Neuronal stem cell (in vitro differentiated cells): ENCODE measurements around the gene STK40.

Experiments
- DNase-seq: peaks from one replicate; pipeline ENCODE4 v3.0.0-alpha.2; 2013; ENCODE audit warnings: low spot score
- H2AFZ ChIP-seq: one replicate; pipeline ENCODE4 v1.6.1; 2013; ENCODE audit warnings: mild to moderate bottlenecking, low read length, inconsistent platforms
- H2AK5ac ChIP-seq: 2 replicates; pipeline ENCODE4 v1.6.1; 2013; ENCODE audit warnings: low read depth, mild to moderate bottlenecking, inconsistent platforms, low read length, moderate library complexity, mixed read lengths
- H2BK120ac ChIP-seq: 2 replicates; pipeline ENCODE4 v1.6.1; 2013; ENCODE audit warnings: low read depth, mild to moderate bottlenecking, inconsistent platforms, low read length, moderate library complexity, mixed read lengths
- H2BK12ac ChIP-seq: one replicate; pipeline ENCODE4 v1.6.1; 2013; ENCODE audit warnings: low read length, inconsistent platforms
- H2BK15ac ChIP-seq: 2 replicates; pipeline ENCODE4 v1.6.1; 2013; ENCODE audit warnings: mild to moderate bottlenecking, low read length, inconsistent platforms, mixed read lengths
- H2BK5ac ChIP-seq: one replicate; pipeline ENCODE4 v1.6.1; 2013; ENCODE audit warnings: inconsistent platforms, mild to moderate bottlenecking, low read length, moderate library complexity
- H3K14ac ChIP-seq: one replicate; pipeline ENCODE4 v1.6.1; 2013; ENCODE audit warnings: low read length, inconsistent platforms
- H3K18ac ChIP-seq: 2 replicates; pipeline ENCODE4 v1.6.1; 2013; ENCODE audit warnings: low read length, inconsistent platforms
- H3K23ac ChIP-seq: 2 replicates; pipeline ENCODE4 v1.6.1; 2013; ENCODE audit warnings: low read depth, mild to moderate bottlenecking, mixed read lengths, low read length, inconsistent platforms; ENCODE audit not compliant: poor library complexity
- H3K27ac ChIP-seq: replicated peaks from 3 replicates; pipeline ENCODE4 v1.5.1; 2013; ENCODE audit warnings: low read length, inconsistent platforms
- H3K27me3 ChIP-seq, 3 experiments: 2 replicates each; pipeline ENCODE4 v1.6.1; 2013; ENCODE audit warnings: low read length in 3 of 3, mild to moderate bottlenecking in 2 of 3, inconsistent platforms in 1 of 3, low read depth in 1 of 3, mixed read lengths in 1 of 3, moderate library complexity in 1 of 3; ENCODE audit not compliant: control insufficient read depth in 3 of 3, insufficient read depth in 3 of 3
- H3K36me3 ChIP-seq, 2 donors: replicated peaks in 1 of 2; 2 replicates each; pipeline ENCODE4 v1.6.1; 2013; ENCODE audit warnings: low read length in 2 of 2; ENCODE audit not compliant: control insufficient read depth in 2 of 2, insufficient read depth in 2 of 2
- H3K4ac ChIP-seq: 2 replicates; pipeline ENCODE4 v1.6.1; 2013; ENCODE audit warnings: inconsistent platforms, mild to moderate bottlenecking, low read length, moderate library complexity
- H3K4me1 ChIP-seq, 2 donors: 1 replicate in 1 of 2; 2 replicates in 1 of 2; pipeline ENCODE4 v1.6.1; 2013; ENCODE audit warnings: low read length in 2 of 2, low read depth in 1 of 2; ENCODE audit not compliant: control insufficient read depth in 2 of 2, insufficient read depth in 1 of 2
- H3K4me2 ChIP-seq: one replicate; pipeline ENCODE4 v1.6.1; 2013; ENCODE audit warnings: mild to moderate bottlenecking, low read length, inconsistent platforms; ENCODE audit not compliant: insufficient read depth, poor library complexity, severe bottlenecking
- H3K4me3 ChIP-seq, 2 donors: 2 replicates each; pipeline ENCODE4 v1.5.1; 2013; ENCODE audit warnings: low read length in 2 of 2, mild to moderate bottlenecking in 2 of 2, inconsistent platforms in 1 of 2, moderate library complexity in 1 of 2
- H3K79me1 ChIP-seq: one replicate; pipeline ENCODE4 v1.6.1; 2013; ENCODE audit warnings: low read depth, mild to moderate bottlenecking, inconsistent platforms, low read length, moderate library complexity
- H3K9ac ChIP-seq: one replicate; pipeline ENCODE4 v1.6.1; 2013; ENCODE audit warnings: mild to moderate bottlenecking, low read depth, low read length, inconsistent platforms; ENCODE audit not compliant: poor library complexity
- H3K9me3 ChIP-seq, 2 donors: replicated peaks in 1 of 2; 2 replicates each; pipeline versions ENCODE3 to v1.6.1; 2013; ENCODE audit warnings: low read length in 2 of 2, mild to moderate bottlenecking in 2 of 2, inconsistent platforms in 1 of 2, low read depth in 1 of 2, mixed read lengths in 1 of 2, moderate library complexity in 1 of 2; ENCODE audit not compliant: control insufficient read depth in 2 of 2, insufficient read depth in 1 of 2
- H4K8ac ChIP-seq: one replicate; pipeline ENCODE4 v1.6.1; 2013; ENCODE audit warnings: low read depth, mild to moderate bottlenecking, inconsistent platforms, low read length, moderate library complexity
- H4K91ac ChIP-seq: one replicate; pipeline ENCODE4 v1.6.1; 2013; ENCODE audit warnings: low read length, low read depth, mild to moderate bottlenecking, inconsistent platforms; ENCODE audit not compliant: poor library complexity
- WGBS, 2 donors: extraction: QIAGEN DNeasy Blood & Tissue Kit; methylation state at CpG; one replicate each; pipeline ENCODE4 v1.1.7; 2013; ENCODE audit warnings: missing lambda C conversion rate in 2 of 2, mixed read lengths in 1 of 2; ENCODE audit not compliant: insufficient read length in 2 of 2, insufficient replicate concordance in 1 of 2; ENCODE audit errors: extremely low coverage in 2 of 2; 5-methylcytosine and 5-hydroxymethylcytosine counted together

STK40 gene

GRCh38 chr1:36306902-36307456 is 78.7 kb downstream of the STK40 start:
- peak overlapping the region; percentile 80 for H3K23ac ChIP-seq
- no peaks in the 10 kb centered on the region for H3K27me3 ChIP-seq
- peak overlapping the region; percentile 95 for H3K9ac ChIP-seq
- H2BK5ac ChIP-seq, result peak overlapping the region; percentile 87
- H3K4me1 ChIP-seq, result peaks cover 5 to 15% of the 10 kb centered on the region in 2 donors
- peak; percentile 95 for DNase-seq
- no peaks in the 10 kb centered on the region for H3K9me3 ChIP-seq
- H2BK15ac ChIP-seq, result peak overlapping the region; percentile 71
- no peak overlapping the region for H4K8ac ChIP-seq
- WGBS, 2 donors, result no CpG with 5 or more reads among the region's 46 CpGs
- H3K4me2 ChIP-seq, result peak overlapping the region; percentile 95
- peak overlapping the region; percentile 5 for H2BK120ac ChIP-seq
- H3K4me3 ChIP-seq, result peak overlapping the region; percentile 31 to 83
- peak overlapping the region; percentile 40 for H2AK5ac ChIP-seq
- H3K18ac ChIP-seq, result peak overlapping the region; percentile 94
- peak overlapping the region; percentile 97 for H3K4ac ChIP-seq
- H3K79me1 ChIP-seq, result no peaks in the 10 kb centered on the region
- H3K14ac ChIP-seq, result peak overlapping the region; percentile 98
- H2BK12ac ChIP-seq, result no peak overlapping the region
- H2AFZ ChIP-seq, result no peak overlapping the region
- H3K27ac ChIP-seq, result no peak overlapping the region
- H3K36me3 ChIP-seq, result peaks cover 17 to 84% of the 10 kb centered on the region in 2 donors
- H4K91ac ChIP-seq, result no peak overlapping the region

GRCh38 chr1:36306210-36306901 is 79.4 kb downstream of the STK40 start, which contains the start of gene SH3D21:
TSS of gene SH3D21 (plus strand) at chr1:36306368. CDS start at chr1:36306421, 53 bp downstream.
- H2BK12ac ChIP-seq, result peak within 1 kb of the TSS; percentile 73
- no peaks in the 10 kb centered on the region for H3K79me1 ChIP-seq
- H3K18ac ChIP-seq, result peak within 1 kb of the TSS; percentile 94
- no peaks in the 10 kb centered on the region for H3K9me3 ChIP-seq
- no peak within 1 kb of the TSS for H2AFZ ChIP-seq
- H3K14ac ChIP-seq, result peak within 1 kb of the TSS; percentile 98
- H3K27me3 ChIP-seq, result no peaks in the 10 kb centered on the region
- peak within 1 kb of the TSS; percentile 91 for H2AK5ac ChIP-seq
- peak; percentile 59 for DNase-seq
- H3K4ac ChIP-seq, result peak within 1 kb of the TSS; percentile 97
- WGBS, 2 donors, result no CpG with 5 or more reads among the region's 65 CpGs
- peak within 1 kb of the TSS; percentile 31 to 83 for H3K4me3 ChIP-seq
- no peak within 1 kb of the TSS for H4K91ac ChIP-seq
- H3K36me3 ChIP-seq, result peaks cover 21 to 85% of the 10 kb centered on the region in 2 donors
- peak within 1 kb of the TSS; percentile 87 for H2BK5ac ChIP-seq
- no peak within 1 kb of the TSS for H4K8ac ChIP-seq
- peak within 1 kb of the TSS; percentile 71 for H2BK15ac ChIP-seq
- peaks cover 5 to 15% of the 10 kb centered on the region in 2 donors for H3K4me1 ChIP-seq
- peak within 1 kb of the TSS; percentile 95 for H3K9ac ChIP-seq
- H2BK120ac ChIP-seq, result peak within 1 kb of the TSS; percentile 43
- H3K23ac ChIP-seq, result peak within 1 kb of the TSS; percentile 96
- H3K27ac ChIP-seq, result peak within 1 kb of the TSS; percentile 63
- H3K4me2 ChIP-seq, result peak within 1 kb of the TSS; percentile 95

- Histone ChIP-seq H3K79me1 (no peaks in the 10 kb centered on the region), H3K36me3 (peaks cover 26 to 89% of the 10 kb centered on the region in 2 donors)
- WGBS, 2 donors, result no CpG with 5 or more reads among the region's 7 CpGs
These were observed 79.9 kb downstream of the STK40 start for GRCh38 chr1:36305915-36306209.

More at GRCh38 chr1:36305915-36306209, 79.9 kb downstream of the STK40 start:
- Histone ChIP-seq H2BK5ac (peak overlapping the region; percentile 87), H3K18ac (no peak overlapping the region), H2AK5ac (peak overlapping the region; percentile 91), H3K27me3 (no peaks in the 10 kb centered on the region), H2BK12ac (no peak overlapping the region), H3K9ac (no peak overlapping the region), H3K14ac (no peak overlapping the region), H3K9me3 (no peaks in the 10 kb centered on the region), H4K91ac (no peak overlapping the region), H3K4me2 (peak overlapping the region; percentile 95), H2BK15ac (no peak overlapping the region), H2AFZ (no peak overlapping the region), H3K27ac (peak overlapping the region; percentile 35), H2BK120ac (peak overlapping the region; percentile 43), H3K4me1 (peaks cover 5 to 15% of the 10 kb centered on the region in 2 donors), H3K4me3 (no peak overlapping the region), H3K4ac (no peak overlapping the region), H4K8ac (no peak overlapping the region), H3K23ac (peak overlapping the region; percentile 96)
- no peak for DNase-seq
